H9 (cell line): Measurements from ENCODE around the gene CIART. TPM values are rescaled to one million over a fixed set of nuclear protein-coding genes. Genes with fewer than 3 reads are reported as not detected.

Source experiments
- DNase-seq: peaks from one replicate; pipeline ENCODE4 v3.0.0-alpha.2; 2017
- H2AFZ ChIP-seq: one replicate; pipeline ENCODE4 v1.6.1; 2013; ENCODE audit warnings: mild to moderate bottlenecking, low read length, control low read depth, moderate library complexity
- H2AK5ac ChIP-seq: 2 replicates; pipeline ENCODE4 v1.6.1; 2013; ENCODE audit warnings: low read length, control low read depth, mixed read lengths; ENCODE audit not compliant: insufficient read length
- H2BK120ac ChIP-seq: one replicate; pipeline ENCODE4 v1.6.1; 2013; ENCODE audit warnings: low read depth, mild to moderate bottlenecking, low read length, control low read depth, inconsistent platforms; ENCODE audit not compliant: poor library complexity, severe bottlenecking
- H2BK12ac ChIP-seq: 2 replicates; pipeline ENCODE4 v1.6.1; 2013; ENCODE audit warnings: low read length, control low read depth, mixed read lengths, low read depth; ENCODE audit not compliant: insufficient read length
- H2BK15ac ChIP-seq: 2 replicates; pipeline ENCODE4 v1.6.1; 2013; ENCODE audit warnings: low read depth, low read length, control low read depth
- H2BK20ac ChIP-seq: one replicate; pipeline ENCODE4 v1.6.1; 2013; ENCODE audit warnings: low read depth, mild to moderate bottlenecking, low read length, control low read depth, inconsistent platforms; ENCODE audit not compliant: poor library complexity, severe bottlenecking
- H2BK5ac ChIP-seq: 2 replicates; pipeline ENCODE4 v1.6.1; 2013; ENCODE audit warnings: low read length, control low read depth, mixed read lengths; ENCODE audit not compliant: insufficient read length
- H3K14ac ChIP-seq: 2 replicates; pipeline ENCODE4 v1.6.1; 2013; ENCODE audit warnings: low read length, control low read depth; ENCODE audit not compliant: insufficient read depth
- H3K18ac ChIP-seq: 2 replicates; pipeline ENCODE4 v1.6.1; 2013; ENCODE audit warnings: low read depth, mild to moderate bottlenecking, mixed read lengths, low read length, control low read depth; ENCODE audit not compliant: insufficient read length
- H3K23ac ChIP-seq: 2 replicates; pipeline ENCODE4 v1.6.1; 2013; ENCODE audit warnings: low read length, control low read depth, mixed read lengths, low read depth; ENCODE audit not compliant: insufficient read length
- H3K23me2 ChIP-seq: 2 replicates; pipeline ENCODE4 v1.6.1; 2013; ENCODE audit warnings: low read depth, mild to moderate bottlenecking, mixed read lengths, low read length, control low read depth; ENCODE audit not compliant: insufficient read length, poor library complexity, severe bottlenecking
- H3K27ac ChIP-seq: 2 replicates; pipeline ENCODE4 v1.5.1; 2013; ENCODE audit warnings: low read length, control low read depth, mixed read lengths, low read depth; ENCODE audit not compliant: insufficient read length
- H3K27me3 ChIP-seq: 2 replicates; pipeline ENCODE4 v1.6.1; 2013; ENCODE audit warnings: low read length, control low read depth, inconsistent platforms; ENCODE audit not compliant: insufficient read depth
- H3K4ac ChIP-seq: 2 replicates; pipeline ENCODE4 v1.6.1; 2013; ENCODE audit warnings: low read depth, mild to moderate bottlenecking, control low read depth, inconsistent platforms, low read length, moderate library complexity
- H3K4me1 ChIP-seq: 2 replicates; pipeline ENCODE4 v1.6.1; 2013; ENCODE audit warnings: low read length, control low read depth, inconsistent platforms; ENCODE audit not compliant: insufficient read depth
- H3K4me2 ChIP-seq: 2 replicates; pipeline ENCODE4 v1.6.1; 2013; ENCODE audit warnings: low read length, control low read depth, mixed read lengths; ENCODE audit not compliant: insufficient read length, insufficient read depth
- H3K56ac ChIP-seq: 2 replicates; pipeline ENCODE4 v1.6.1; 2013; ENCODE audit warnings: low read depth, mild to moderate bottlenecking, mixed read lengths, low read length, control low read depth; ENCODE audit not compliant: insufficient read length
- H3K79me1 ChIP-seq: 2 replicates; pipeline ENCODE4 v1.6.1; 2013; ENCODE audit warnings: low read depth, mild to moderate bottlenecking, moderate library complexity, low read length, control low read depth, inconsistent platforms; ENCODE audit not compliant: insufficient read depth, poor library complexity, severe bottlenecking
- H3K79me2 ChIP-seq: 2 replicates; pipeline ENCODE4 v1.6.1; 2013; ENCODE audit warnings: low read length, control low read depth, inconsistent platforms; ENCODE audit not compliant: insufficient read depth
- H3K9ac ChIP-seq: 2 replicates; pipeline ENCODE4 v1.6.1; 2013; ENCODE audit warnings: low read length, control low read depth, mixed read lengths; ENCODE audit not compliant: insufficient read length; ENCODE audit errors: extremely low read depth
- H3K9me3 ChIP-seq: one replicate; pipeline ENCODE4 v1.6.1; 2013; ENCODE audit warnings: low read depth, low read length, inconsistent platforms; ENCODE audit not compliant: control insufficient read depth
- H3T11ph ChIP-seq: one replicate; pipeline ENCODE4 v1.6.1; 2013; ENCODE audit warnings: mild to moderate bottlenecking, low read length, control low read depth, inconsistent platforms
- H4K20me1 ChIP-seq: one replicate; pipeline ENCODE4 v1.6.1; 2013; ENCODE audit not compliant: control insufficient read depth, insufficient read length, insufficient read depth
- H4K5ac ChIP-seq: 2 replicates; pipeline ENCODE4 v1.6.1; 2013; ENCODE audit warnings: low read depth, mild to moderate bottlenecking, mixed read lengths, low read length, control low read depth; ENCODE audit not compliant: insufficient read length
- H4K8ac ChIP-seq: replicated peaks from 2 replicates; pipeline ENCODE4 v1.6.1; 2013; ENCODE audit warnings: low read length, control low read depth, mixed read lengths, low read depth; ENCODE audit not compliant: insufficient read length
- H4K91ac ChIP-seq: 2 replicates; pipeline ENCODE4 v1.6.1; 2013; ENCODE audit warnings: low read depth, mild to moderate bottlenecking, moderate library complexity, mixed read lengths, low read length, control low read depth; ENCODE audit not compliant: insufficient read length
- H3K27ac Mint-ChIP-seq, 3 experiments: 2 replicates in 2 of 3; 3 replicates in 1 of 3; pipeline ENCODE4 v1.8.0; 2020 to 2021; ENCODE audit warnings: mixed read lengths in 3 of 3, mild to moderate bottlenecking in 1 of 3, moderate library complexity in 1 of 3
- H3K27me3 Mint-ChIP-seq: 2 replicates; pipeline ENCODE4 v1.8.0; 2021; ENCODE audit warnings: low read depth, mild to moderate bottlenecking, moderate library complexity, mixed read lengths
- H3K36me3 Mint-ChIP-seq, 3 experiments: 2 replicates in 2 of 3; 3 replicates in 1 of 3; pipeline ENCODE4 v1.8.0; 2020 to 2021; ENCODE audit warnings: low read depth in 3 of 3, mixed read lengths in 3 of 3; ENCODE audit not compliant: insufficient read depth in 1 of 3
- H3K4me1 Mint-ChIP-seq, 2 experiments: 2 replicates each; pipeline ENCODE4 v1.8.0; 2020; ENCODE audit warnings: mixed read lengths in 2 of 2
- H3K4me3 Mint-ChIP-seq, 2 experiments: 2 replicates in 1 of 2; 3 replicates in 1 of 2; pipeline ENCODE4 v1.8.0; 2020 to 2021; ENCODE audit warnings: mild to moderate bottlenecking in 2 of 2, mixed read lengths in 2 of 2, moderate library complexity in 1 of 2
- H3K9me3 Mint-ChIP-seq, 2 experiments: 2 replicates in 1 of 2; 3 replicates in 1 of 2; pipeline ENCODE4 v1.8.0; 2020; ENCODE audit warnings: mild to moderate bottlenecking in 2 of 2, mixed read lengths in 2 of 2, moderate library complexity in 1 of 2
- WGBS: extraction: QIAGEN DNeasy Blood & Tissue Kit; methylation state at CpG from one replicate; pipeline ENCODE4 v1.1.7; 2013; ENCODE audit warnings: missing lambda C conversion rate, low lambda C conversion rate, mixed read lengths; ENCODE audit not compliant: insufficient read length; ENCODE audit errors: extremely low coverage; 5-methylcytosine and 5-hydroxymethylcytosine counted together
- total RNA-seq: library from RNA; stranded (reverse); gene quantifications from 2 replicates; pipeline ENCODE4 v1.2.1, GENCODE V29; 2021
- TF ChIP-seq, protein P1 (sequence below): fragments of 200-600 bp; sonication (generic); conservative IDR thresholded peaks from 3 replicates; pipeline ENCODE4 v1.8.0; 2021; ENCODE audit warnings: antibody characterized with exemption, mild to moderate bottlenecking

Gene CIART
- total RNA-seq, 1 experiment from 2014 or later: 15.6 TPM

DNA sequence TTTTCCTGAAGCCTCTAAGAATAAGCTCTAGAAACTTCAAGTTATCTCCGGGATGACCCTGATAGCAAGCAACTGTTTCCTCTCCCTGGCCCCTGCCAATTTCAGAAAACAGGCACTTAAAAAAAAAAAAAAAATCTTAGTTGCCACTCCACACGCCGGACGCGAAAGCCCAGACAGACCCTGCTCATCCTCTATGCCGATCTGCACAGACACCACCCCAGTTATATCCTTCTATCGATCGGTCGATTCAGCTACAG lies 48.1 kb upstream of the CIART start:
- Histone ChIP-seq H3K56ac (no peak overlapping the region), H3K23ac (no peak overlapping the region), H4K91ac (no peak overlapping the region), H3K27ac (peak overlapping the region; percentile 72), H3K4me1 (no peaks in the 10 kb centered on the region; the same call in 1 of the 2 replicates), H3K4me2 (peak overlapping the region; percentile 83), H2AK5ac (no peak overlapping the region), H3K9ac (peak overlapping the region; percentile 97), H2BK15ac (no peak overlapping the region), H3K79me2 (peaks cover 22% of the 10 kb centered on the region; the same call in 1 of the 2 replicates), H3K9me3 (no peaks in the 10 kb centered on the region), H3T11ph (no peak overlapping the region), H2BK5ac (no peak overlapping the region), H3K27me3 (no peaks in the 10 kb centered on the region), H3K23me2 (peaks cover 15% of the 10 kb centered on the region), H3K14ac (peak overlapping the region; percentile 89), H3K4ac (no peak overlapping the region), H2AFZ (no peak overlapping the region), H2BK120ac (no peak overlapping the region), H4K8ac (no peak overlapping the region), H2BK12ac (no peak overlapping the region), H3K79me1 (no peaks in the 10 kb centered on the region), H3K18ac (peak overlapping the region; percentile 90), H2BK20ac (no peak overlapping the region), H4K20me1 (no peaks in the 10 kb centered on the region), H4K5ac (no peak overlapping the region)
- no peaks in the 10 kb centered on the region; the same call in 1 of the 2 replicates for H3K27me3 Mint-ChIP-seq
- H3K4me3 Mint-ChIP-seq: no peak overlapping the region
- DNase-seq: no peak
- no peaks in the 10 kb centered on the region for H3K9me3 Mint-ChIP-seq
- TF ChIP-seq, protein P1, sequence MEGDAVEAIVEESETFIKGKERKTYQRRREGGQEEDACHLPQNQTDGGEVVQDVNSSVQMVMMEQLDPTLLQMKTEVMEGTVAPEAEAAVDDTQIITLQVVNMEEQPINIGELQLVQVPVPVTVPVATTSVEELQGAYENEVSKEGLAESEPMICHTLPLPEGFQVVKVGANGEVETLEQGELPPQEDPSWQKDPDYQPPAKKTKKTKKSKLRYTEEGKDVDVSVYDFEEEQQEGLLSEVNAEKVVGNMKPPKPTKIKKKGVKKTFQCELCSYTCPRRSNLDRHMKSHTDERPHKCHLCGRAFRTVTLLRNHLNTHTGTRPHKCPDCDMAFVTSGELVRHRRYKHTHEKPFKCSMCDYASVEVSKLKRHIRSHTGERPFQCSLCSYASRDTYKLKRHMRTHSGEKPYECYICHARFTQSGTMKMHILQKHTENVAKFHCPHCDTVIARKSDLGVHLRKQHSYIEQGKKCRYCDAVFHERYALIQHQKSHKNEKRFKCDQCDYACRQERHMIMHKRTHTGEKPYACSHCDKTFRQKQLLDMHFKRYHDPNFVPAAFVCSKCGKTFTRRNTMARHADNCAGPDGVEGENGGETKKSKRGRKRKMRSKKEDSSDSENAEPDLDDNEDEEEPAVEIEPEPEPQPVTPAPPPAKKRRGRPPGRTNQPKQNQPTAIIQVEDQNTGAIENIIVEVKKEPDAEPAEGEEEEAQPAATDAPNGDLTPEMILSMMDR: no peak
- H3K4me1 Mint-ChIP-seq: peaks cover 18 to 19% of the 10 kb centered on the region in 2 experiments
- H3K36me3 Mint-ChIP-seq: peaks cover 10 to 22% (median 17%) of the 10 kb centered on the region in 3 experiments; a peak in 5 of 7 replicates
- no CpG with 5 or more reads among the region's 9 CpGs for WGBS
- H3K27ac Mint-ChIP-seq: peak overlapping the region; percentile 93 to 97 (median 93); a peak in 6 of 7 replicates
